GM18505 (cell line): ENCODE measurements around the gene MESP1.
A peak's percentile ranks its signal among the peaks of the same experiment; 100 is the strongest.
"Not testable (repeated sequence)": the region's sequence is repeated elsewhere in the genome, so short reads cannot be mapped to it uniquely, and the experiment has no call there.

ENCODE experiments used
- ATAC-seq: cut with Tn5 transposase; IDR thresholded peaks from one replicate; pipeline ENCODE4 v1.9.1; 2021; ENCODE audit not compliant: unreplicated experiment
- POLR2A ChIP-seq: IDR thresholded peaks from 4 replicates; pipeline ENCODE4 v1.6.1; 2011; ENCODE audit warnings: borderline replicate concordance; ENCODE audit not compliant: insufficient read depth, insufficient read length; ENCODE audit errors: extremely low read depth

MESP1 gene, protein sequence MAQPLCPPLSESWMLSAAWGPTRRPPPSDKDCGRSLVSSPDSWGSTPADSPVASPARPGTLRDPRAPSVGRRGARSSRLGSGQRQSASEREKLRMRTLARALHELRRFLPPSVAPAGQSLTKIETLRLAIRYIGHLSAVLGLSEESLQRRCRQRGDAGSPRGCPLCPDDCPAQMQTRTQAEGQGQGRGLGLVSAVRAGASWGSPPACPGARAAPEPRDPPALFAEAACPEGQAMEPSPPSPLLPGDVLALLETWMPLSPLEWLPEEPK

DNA sequence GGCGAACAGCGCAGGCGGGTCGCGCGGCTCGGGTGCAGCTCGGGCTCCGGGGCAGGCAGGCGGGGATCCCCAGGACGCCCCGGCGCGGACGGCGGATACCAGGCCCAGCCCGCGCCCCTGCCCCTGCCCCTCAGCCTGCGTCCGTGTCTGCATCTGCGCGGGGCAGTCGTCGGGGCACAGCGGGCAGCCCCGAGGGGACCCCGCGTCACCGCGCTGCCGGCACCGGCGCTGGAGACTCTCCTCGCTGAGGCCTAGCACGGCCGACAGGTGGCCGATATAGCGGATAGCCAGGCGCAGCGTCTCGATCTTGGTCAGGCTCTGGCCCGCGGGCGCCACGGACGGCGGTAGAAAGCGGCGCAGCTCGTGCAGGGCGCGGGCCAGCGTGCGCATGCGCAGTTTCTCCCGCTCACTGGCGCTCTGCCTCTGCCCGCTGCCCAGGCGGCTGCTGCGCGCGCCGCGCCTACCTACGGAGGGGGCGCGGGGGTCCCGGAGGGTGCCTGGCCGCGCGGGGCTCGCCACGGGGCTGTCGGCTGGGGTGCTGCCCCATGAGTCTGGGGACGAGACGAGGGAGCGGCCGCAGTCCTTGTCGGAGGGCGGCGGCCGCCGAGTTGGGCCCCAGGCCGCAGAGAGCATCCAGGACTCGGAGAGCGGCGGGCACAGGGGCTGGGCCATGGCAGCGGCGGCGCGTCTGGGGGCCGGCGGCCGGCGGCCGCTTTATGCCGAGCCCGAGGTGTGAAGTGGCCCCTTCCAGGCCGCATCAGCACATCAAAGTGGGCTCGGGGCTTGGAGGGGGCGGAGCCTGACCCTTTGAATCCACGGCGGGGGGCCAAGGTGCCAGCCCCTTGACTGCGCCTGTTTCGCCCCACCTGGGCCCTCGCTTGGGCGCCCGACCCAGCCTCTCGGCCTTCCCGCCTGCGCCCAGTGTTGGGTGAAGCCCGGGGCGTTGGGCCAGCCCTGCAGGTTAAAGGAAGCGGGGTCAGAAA is at the start of gene MESP1:
TSS of gene MESP1 (minus strand) at position 690 of the 983 bp plus-strand sequence. CDS start at position 672, 18 bp downstream.
- ATAC-seq, result peak; percentile 86
- peak; percentile 62 for TF ChIP-seq POLR2A

DNA sequence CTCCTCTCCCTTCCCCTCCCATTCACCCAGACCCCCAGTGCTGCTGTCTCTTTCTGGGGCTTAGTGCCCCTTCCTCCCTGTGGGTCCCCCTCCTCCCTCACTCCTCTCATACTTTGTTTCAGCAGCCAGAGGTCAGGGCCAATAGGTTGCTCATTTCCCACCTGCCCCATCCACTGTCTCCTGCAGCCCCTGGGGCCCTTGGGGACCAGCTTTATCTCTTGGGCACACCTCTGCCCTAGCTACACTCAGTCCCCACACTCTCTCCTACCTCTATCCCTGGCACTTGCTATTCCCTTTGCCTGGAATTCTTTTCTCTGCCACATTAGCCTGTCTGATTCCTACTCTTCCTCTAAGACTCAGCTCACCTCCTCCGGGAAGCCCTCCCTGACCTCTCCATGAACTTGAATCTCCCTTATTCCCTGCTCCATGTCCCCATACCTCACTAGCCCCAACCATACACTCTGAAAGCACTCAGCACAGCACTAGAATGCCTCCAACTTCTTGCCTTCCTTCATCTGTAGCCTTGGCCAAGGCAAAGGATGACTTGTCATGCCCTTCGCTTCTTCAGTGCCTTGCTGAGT is 49.0 kb upstream of the MESP1 start:
- no peak for ATAC-seq
- no peak for TF ChIP-seq POLR2A

DNA sequence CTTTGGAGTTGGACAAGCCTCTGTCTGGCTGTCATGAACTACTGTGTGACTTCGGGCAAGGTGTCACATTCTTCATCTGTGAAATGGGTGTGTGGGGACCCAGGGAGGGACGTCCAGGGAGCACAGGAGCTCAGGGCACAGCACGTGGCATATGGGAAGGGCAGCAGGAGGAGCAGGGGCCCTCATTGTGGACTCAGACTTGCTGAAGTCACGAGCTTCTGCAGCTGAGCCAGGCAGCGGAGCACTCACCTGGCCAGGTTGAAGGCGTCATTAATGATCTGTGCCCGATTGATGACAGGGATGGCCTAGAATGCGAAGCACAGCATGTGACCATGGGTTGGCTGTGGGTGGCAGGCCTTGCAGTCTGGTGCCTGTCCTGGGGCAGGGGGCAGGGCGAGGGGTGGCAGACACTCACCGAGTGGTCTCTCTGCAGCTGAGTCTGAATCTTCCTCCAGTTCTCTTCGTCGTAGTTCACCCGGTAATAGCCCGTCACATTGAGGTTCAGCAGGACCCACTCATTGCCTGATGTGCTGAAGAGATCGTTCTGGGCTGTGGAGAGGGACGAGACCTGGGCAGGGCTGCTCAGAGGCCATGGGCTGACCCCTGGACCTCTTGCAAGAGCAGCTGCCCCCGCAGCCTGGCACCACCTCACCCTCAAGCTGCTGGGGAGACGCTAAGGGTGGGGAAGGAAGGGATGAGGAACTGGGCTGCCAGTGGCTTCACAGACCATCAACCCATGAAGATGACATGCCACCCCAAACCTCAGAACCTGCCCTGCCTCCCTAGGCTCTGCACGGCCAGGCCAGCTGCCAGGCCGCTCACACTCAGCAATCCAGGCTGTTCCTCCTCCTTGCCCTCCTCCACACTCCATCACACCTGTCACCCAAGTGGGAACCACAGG is 48.2 kb upstream of the MESP1 start:
- no peak for ATAC-seq
- no peak for TF ChIP-seq POLR2A

DNA sequence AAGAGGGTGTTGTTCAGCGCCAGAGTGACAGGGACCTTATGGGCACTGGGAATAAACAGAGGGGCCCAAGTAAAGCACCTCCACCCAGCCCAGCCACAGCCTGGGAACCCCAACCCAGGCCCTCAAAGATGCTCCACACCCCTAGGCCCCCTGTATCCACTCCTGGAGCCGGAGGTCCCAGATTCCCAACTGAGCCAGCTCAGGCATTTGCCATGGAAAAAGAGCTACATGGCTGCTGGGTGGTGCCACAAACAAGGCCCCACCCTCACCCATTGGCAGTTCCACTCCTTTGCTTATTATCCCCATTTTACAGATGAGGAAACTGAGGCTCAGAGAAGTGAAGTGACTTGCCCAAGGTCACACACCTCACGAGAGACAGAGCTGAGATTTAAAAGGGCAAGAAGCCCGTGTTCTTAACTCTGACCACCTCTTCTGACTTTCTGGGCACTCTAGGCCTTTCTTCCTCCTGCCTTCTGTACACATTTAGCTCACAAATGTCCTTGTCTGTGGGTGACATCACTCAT is 46.7 kb upstream of the MESP1 start:
- TF ChIP-seq POLR2A, result no peak
- ATAC-seq, result no peak

DNA sequence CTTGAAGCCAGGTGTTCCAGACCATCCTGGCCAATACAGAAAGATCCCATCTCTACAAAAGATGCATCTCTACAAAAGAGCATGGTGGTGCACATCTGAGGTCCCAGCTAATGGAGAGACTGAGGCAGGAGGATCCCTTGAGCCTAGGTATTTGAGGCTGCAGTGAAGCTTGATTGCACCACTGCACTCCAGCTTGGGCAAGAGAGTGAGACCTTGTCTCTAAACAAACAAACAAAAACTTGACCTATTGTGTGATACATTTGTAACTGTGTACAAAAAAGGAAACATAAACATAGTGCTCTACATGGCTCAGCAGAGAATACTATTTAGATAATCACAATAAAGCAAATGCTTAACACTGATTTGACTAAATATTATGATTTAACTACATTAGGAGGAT is 44.9 kb upstream of the MESP1 start:
- no peak for ATAC-seq
- TF ChIP-seq POLR2A, result no peak

DNA sequence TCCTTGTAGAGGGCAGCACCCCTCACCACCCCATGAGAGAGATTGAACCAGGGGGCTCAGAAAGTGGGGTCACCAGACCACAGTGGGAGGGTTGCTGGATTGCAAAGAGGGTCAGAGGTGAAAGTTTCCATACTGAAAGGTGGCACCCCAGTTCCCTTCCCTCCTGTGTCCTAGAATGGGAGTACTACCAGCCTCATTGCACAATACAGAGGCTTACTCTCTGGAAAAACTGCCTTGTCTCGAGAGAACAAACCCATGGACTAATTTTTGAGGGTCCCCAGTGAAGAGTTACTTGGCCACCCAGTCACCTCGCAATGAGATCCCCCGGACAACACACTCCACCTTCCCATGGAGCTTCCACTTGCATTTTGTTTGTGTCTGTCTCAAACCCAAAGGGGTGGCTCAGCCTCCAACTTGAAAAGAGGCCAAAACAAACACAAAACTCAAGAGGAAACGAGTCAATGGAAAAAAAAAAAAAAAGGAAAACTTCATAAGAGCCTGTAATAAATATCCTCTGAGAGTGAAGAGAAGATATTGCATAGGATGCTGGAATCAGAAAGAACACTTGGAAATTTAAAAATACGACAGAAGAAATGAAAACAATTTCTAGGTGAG is 43.7 kb upstream of the MESP1 start:
- no peak for ATAC-seq
- no peak for TF ChIP-seq POLR2A

DNA sequence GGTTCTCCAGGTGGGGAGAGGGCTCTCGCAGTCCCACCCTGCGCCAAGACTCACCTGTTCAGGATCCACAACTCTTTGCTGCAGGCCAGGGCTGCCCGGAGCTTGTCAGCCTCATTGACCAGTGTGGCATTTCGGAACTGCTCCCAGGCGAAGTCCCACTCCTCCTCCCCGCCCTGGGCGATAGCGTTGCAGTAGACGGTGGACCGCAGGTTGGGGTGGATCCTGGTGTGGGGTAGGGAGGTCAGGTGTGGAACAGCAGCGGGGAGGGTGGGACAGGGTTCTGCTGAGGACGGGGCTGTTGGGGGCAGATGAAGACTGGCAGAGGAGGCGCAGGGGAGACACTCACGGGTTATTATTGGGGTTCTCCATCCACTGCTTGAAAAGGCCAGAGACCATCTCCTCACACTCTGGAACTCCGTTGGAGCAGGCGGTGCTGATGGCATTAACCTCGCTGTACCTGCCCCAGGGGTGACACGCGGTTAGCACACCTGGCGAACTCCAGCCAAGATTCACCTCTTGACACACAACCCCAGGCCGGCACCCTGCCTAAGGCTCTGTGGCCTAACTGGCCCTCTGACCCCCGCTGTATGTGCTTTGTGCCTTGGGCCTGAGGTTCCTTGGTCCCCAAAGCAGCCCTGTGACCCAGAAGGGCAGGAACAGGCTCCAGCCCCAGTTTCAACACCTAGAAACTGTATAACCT is 41.2 kb upstream of the MESP1 start:
- no peak for TF ChIP-seq POLR2A
- no peak for ATAC-seq

DNA sequence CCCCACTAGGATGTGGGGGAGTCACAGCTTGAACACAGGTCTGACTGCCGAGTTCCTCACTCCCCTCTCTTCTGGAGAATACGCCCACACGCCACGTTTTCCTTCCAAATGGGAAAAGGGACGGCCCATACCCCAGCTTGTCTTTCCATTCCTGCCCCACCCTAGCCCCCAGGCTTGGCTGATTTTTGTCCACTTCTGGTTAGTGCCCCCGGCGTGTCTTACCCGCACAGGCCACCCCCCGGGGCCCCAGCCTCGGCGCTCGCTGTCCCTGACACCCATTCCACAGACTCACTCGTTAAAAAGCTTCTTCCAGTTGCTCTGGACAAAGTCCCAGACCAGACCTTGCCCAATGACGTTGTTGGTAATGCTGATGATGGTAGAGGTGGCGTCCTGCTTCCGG is 39.6 kb upstream of the MESP1 start:
- no peak for TF ChIP-seq POLR2A
- no peak for ATAC-seq

DNA sequence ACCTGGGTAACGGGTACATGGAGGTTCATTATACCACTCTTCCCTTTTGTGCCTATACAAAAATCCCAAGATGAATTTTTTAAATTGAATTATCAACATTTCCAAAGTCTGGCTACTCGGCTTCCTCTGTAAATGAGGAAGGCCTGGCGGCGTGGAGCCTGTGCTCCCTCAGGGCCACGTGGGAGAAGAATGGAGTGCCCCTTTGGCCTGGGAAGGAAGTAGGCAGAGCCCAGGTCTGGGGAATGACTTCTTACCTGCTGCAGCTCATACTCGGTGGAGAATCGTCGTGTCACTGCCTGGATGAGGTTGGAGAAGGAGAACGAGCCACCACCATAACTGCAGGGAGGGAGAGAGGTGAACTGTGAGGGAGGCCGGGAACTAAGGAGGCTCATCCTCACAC is 39.2 kb upstream of the MESP1 start:
- ATAC-seq, result no peak
- no peak for TF ChIP-seq POLR2A

DNA sequence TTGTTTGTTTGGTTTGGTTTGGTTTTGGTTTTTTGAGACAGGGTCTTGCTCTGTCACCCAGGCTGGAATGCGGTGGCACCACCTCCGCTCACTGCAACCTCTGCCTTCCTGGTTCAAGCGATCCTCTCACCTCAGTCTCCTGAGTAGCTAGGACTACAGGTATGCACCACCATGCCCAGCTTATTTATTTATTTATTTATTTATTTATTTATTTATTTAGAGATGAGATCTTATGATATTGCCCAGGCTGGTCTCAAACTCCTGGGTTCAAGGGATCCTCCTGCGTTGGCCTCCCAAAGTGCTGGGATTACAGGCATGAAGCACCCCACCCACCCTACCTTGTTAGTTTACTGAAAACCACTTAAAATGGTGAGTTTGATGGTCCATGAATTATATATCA is 37.5 kb upstream of the MESP1 start:
- not testable (repeated sequence) for ATAC-seq

DNA sequence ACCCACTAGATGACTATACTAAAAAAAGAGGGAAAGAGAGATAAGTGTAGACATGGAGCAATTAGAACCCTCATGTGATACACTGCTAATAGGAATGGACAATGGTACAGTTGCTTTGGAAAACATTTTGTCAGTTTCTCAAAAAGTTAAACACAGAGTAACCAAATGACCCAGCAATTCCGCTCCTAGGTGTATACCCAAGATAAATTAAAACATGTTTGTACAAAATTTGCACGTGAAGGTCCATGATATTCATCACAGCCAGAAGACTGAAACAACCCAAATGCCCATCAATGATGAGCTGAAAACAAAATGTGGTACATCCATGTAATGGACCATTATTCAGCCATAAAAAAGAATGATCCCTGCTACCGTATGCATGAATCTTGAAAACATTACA is 36.9 kb upstream of the MESP1 start:
- no peak for TF ChIP-seq POLR2A
- ATAC-seq, result no peak

DNA sequence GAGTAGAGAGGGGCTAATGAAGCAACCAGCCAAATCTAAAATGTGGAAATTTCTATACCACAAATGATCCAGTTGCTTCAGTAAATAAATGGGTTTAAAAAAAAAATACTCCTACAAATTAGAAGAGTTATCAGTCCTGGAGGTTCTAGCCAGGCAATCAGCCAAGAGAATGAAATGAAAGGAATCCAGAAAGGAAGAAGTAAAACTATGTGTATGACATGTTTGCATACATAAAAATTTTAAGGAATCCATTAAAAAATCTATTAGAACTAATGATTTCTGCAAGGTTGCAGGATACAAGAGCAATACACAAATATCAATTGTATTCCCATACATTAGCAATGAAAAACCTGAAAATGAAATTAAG is 34.7 kb upstream of the MESP1 start:
- TF ChIP-seq POLR2A, result no peak
- ATAC-seq, result no peak
